Activated CD4-positive, alpha-beta T cell treated with anti-CD3 and anti-CD28 coated beads, Interleukin-2, amount 50 U/mL, for 4 hours (primary cell): Measurements from ENCODE around the gene FRK.
"Not testable (repeated sequence)": the region's sequence is repeated elsewhere in the genome, so short reads cannot be mapped to it uniquely, and the experiment has no call there.

ENCODE experiments used
- DNase-seq, 2 experiments: peaks; one replicate each; pipeline ENCODE4 v3.0.0-alpha.2; 2020

FRK gene

DNA sequence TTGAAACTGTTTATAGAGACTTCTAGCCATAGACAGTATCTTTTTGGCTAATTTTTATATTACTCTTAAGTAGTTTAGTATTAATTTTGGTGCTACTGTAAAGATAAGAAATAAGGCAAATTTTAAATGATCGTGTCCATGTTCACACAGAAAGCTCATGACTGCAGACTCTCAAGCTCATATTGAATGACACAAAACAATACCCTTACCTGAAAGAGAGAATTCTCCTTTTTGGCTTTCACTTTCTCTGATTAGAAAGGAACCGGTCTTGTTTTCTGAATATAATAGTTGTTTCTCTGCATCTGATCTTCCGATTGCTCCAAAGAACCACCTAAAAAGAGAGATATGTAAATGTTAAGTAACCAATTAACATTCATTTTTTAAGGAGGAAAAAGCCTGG, 57.0 kb downstream of the FRK start:
- DNase-seq: no peak

DNA sequence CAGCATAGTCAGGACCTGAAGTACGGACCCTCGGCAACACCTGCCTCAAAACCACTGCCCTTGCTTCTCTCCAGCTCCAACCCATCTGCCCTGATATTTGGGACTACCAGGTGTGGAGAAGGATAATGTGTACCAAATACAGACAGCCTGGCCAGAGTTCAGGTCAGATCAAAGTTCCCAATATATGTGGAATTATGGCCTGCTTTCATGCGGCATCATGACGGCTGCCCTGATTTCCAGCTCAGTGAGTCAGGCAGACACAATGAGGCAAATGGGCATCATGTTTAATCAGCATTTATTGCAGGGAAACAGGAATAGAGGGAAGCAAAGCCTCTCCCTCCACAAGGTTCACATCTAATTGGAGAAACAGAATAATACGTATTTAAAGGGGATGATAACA, 57.9 kb downstream of the FRK start:
- no peak for DNase-seq

DNA sequence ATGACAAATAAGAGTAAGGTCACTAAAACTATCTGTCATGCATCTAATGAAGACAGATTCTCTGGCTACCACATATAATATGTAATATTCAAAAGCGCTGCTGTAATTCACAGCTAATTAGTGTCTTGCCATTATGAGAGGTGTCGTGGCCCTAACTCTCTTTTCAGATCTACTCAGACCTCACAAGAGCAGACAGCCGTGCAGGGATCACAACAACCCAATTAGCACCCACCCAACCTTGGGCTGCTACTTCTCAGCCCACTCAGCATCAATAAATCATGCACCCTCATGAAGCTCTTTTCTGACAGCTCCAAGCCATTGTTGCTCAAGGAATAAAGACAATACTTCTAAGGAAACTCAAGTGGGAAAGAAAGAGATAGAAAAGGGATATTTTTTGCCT, 61.5 kb downstream of the FRK start:
- no peak for DNase-seq

DNA sequence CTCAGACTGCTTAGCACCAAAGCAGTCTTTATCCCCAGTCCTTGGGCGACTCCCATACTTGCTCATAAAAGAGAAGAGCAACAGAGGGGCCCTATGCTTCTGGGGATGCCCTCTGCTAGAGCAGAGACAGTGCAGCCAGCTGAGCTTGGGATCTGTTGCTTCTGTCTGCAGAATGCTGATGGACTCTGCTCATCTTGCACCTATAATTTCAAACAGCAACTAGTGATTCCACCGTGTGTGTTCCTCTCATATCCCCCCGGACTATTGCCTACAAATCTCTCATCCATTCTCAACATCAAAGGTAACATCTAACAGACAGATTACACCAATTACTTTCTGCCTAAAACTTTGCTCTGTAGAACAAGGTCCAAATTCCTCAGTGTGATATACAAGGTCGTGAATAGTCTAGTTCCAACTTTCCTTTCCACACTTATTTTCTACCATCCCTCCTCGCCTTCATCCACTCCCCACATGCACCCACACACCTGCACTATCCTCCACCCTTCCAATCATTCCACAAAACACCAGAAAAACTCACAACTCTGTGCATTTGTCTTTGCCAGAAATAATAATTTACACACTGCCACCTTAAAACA, 62.6 kb downstream of the FRK start:
- no peak for DNase-seq

DNA sequence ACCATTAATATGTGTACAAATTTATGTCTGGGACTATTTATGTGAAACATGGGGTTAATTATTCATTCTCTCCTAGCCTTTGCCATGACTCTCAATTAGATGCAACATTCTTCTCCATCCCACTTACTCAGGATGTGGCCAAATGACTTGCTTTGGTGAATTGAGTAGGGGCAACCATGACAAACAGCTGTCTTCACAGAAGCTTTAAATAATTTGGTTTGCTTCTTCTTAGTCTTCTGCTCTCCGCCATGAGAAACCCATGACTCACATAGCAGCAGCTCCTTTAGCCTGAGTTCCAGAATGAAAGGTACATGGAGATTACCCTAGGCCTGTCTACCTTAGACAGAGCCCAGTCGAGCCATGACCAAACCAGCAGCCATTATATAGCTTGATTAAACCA, 74.7 kb downstream of the FRK start:
- no peak for DNase-seq

DNA sequence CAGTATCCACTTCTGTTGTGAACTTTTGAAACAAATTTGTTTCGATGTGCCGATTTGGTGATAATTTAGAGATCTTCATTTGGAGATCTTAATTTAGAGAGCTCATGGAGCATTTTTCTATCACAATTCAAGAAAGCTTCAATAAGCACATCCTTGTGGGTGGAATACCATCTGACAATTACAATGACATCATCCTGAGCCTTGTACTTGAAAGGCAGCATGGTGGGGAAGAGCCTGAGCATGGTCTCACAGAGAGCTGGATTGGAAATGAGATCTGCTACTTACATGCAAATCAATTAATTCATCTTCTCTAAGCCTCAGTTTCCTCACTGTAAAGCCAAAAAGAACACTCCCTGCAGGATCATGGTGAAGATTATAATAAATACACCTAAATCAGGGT, 75.9 kb downstream of the FRK start:
- no peak for DNase-seq

DNA sequence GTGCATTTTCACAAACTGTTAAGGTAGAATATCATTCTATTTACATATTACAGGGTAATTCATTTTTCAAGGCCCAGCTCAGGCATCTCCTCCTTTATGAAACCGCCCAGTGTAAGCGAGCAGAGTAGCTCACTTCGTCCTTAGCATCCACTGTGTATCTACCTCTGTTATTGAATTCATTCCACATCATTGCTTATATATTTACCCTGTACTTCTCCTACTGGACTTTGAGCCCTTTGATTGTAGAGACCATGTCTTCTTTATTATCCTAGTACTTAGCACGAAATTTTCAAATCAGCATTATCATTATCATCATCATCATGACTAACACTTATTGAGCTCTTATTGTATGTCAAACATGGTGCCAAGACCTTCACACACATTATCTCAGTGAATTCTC, 76.7 kb downstream of the FRK start:
- no peak for DNase-seq

DNA sequence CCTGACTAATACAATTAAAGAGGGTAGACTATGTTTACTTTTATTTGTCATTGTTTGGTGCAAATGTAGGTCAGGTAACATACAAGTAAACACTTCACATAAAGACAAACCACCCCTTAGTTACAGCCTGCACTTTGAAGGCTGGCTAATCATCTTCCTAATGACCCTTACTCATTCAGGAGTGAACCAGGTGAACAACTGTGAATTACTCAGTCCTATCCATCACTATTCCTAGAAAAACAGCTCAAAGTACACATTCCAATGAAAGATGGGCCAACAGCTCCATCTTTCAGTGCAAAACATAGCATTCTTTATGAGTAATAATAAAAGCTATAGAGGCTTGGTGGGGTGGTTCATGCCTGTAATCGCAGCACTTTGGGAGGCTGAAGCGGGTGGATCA, 78.2 kb downstream of the FRK start:
- DNase-seq: no peak

DNA sequence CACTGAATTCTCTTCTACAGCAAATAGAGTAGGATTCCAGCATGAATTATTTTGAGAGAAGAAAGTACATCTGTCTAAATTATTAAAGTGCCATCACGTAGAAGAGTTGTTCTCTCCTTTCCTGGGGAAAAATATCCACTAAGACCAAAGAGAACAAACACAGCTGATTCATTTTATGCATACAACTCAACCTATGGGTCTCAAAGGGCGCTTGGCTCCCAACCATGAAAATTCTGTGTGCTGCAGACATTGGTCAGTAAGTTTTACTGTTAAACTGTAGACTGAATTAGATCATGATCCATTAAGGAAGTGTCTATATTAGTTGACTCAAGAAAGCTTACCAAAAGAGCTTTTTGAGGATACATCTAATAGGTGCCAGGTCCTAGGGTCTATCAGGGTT, 83.5 kb downstream of the FRK start:
- no peak for DNase-seq

DNA sequence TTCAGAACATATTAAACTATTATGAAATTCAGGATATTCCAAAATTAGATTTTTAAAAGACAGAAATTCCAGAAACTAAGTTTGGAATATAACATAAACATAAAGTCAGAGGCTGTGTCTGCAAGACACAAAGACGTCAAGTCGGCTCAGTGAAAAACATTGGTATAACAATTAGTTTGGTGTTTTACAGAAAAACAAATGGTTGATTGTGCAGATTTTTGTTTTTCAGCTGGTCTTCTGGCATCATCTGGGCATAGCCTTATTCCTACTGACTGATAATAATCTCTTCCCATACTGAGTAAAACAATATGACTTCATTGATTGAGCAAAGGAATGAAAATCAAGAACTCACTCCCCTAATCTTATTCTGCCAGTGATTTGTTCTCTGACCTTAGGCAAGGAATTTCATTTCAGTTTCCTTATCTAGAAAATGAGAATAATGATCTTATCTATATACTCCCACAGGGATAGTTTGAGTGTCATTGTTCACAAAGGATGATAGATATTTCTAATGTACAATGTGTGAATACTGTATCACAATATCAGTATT, 84.3 kb downstream of the FRK start:
- no peak for DNase-seq

DNA sequence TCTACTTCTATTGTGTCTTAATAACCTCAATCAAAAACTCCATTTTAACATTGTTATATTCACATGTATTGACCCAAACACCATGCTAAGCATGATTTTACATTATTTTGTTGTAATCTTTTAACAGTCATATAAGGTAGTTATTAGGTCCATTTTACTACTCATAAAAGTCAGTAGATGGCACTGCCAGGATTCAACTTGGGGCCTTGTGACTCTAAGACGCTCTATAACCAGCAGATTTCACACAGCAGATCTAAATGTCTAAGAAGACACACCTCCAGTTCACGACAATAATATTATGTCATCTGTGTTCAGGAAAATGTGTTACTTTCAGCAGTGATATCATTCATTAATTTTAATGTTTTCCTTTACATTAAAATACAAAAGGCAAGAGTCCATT, 88.0 kb downstream of the FRK start:
- no peak for DNase-seq

DNA sequence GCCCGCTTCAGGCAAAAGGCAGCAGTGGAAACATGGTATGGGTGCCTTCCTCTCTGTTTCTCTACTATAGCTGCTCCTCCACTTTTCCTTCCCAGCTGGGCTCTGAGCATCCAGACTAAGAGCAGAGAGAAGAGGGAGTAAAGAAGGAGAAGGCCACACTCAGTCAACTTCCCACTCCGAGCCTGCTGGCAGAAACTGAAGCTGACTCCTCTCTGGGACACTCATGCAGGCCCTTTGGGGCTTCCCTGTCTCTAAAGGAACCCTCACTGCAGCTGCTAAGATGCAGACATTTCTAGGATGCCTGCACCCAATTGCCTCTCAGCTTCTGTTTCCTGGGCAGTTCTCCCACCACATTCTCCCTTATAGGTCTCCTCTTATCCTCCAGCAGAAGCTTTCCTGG, 88.9 kb downstream of the FRK start:
- DNase-seq: no peak

DNA sequence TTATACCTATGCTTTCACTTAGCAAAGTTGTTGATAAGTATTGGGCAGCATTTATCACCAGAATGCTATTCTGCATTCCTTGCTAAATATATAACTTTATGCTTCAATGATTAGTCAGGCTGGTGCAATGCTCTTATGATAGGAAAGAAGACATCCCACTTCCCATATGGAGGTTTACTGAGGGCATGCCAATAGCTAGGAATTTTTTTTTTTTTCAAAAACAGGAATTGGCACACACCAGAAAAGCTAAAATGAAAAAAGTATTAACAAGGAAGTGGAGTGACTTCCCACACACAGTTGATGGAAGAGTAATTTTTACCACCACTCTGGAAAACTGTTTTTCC, 90.8 kb downstream of the FRK start:
- no peak for DNase-seq

DNA sequence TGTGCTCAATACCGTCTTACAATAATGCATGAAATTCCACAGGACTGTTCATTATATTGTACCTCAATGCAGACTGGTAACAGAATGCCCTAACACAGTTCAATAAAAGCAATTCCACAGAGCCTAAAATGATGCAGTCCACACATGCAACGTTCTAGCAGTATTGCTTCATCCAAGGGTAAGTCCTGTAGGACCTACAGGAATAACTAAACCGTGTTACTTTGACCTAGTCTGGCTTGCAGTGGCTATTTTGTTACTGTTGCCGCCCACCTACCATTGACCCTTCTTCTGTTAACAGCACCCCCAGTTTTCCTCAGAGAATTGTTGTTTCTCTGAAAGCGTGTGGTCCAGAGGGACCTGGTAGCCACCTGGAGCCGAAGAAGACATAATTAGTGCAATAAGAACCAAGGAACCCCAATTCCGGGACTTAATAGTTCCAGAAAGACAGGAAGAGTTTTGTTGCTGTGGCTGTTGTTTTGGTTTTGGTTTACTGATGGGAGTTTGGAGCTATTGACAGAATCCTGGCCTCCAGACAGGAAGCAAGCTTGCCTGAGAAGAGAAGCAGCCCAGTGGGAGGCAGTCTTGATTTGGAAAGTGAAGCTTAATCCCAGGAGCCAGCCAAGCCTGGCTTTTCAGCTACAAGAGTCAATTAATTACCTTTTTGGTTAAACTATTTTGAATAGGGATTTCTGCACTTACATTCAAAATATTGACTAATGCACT, 91.3 kb downstream of the FRK start:
- DNase-seq: no peak

DNA sequence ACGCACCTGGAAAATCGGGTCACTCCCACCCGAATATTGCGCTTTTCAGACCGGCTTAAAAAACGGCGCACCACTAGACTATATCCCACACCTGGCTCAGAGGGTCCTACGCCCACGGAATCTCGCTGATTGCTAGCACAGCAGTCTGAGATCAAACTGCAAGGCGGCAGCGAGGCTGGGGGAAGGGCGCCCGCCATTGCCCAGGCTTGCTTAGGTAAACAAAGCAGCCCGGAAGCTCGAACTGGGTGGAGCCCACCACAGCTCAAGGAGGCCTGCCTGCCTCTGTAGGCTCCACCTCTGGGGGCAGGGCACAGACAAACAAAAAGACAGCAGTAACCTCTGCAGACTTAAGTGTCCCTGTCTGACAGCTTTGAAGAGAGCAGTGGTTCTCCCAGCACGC, 100.4 kb downstream of the FRK start:
- not testable (repeated sequence) for DNase-seq

DNA sequence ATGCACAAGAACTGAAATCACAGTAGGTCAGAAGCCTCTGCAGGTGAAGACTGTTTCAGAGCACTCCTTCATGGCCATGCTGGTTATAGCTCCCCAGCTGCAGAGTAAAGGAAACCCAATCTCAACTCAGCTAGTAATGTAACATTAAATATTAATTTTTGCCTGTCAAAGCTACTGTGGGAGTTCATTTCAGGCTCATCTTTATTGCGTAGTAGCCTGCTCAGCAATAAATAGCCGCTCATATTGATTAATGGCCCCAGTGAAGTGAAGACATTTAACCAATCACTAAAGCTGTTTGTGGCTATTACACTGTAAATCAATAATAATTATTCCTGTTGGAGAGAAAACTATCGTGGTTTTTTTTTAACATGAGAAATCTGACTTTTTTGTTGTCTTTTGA, 101.7 kb downstream of the FRK start:
- no peak for DNase-seq

DNA sequence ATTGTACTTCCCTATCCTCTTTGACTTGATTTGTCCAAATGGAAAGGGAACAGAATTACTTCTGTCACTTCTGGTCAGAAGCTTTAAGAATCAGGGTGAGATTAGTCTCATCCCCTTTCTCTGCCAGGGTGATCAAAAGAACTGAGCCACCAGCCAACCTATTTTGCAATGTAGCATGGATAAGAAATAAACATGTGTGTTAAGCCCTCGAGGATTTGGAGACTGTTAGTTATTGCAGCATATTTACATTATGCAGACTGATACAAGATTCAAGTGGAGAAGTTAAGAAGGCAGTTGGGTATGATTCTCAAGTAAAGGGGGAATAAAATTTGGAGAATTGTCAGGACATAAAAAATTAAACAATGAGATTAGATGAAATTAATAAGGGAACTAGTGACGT, 106.0 kb downstream of the FRK start:
- DNase-seq: no peak

DNA sequence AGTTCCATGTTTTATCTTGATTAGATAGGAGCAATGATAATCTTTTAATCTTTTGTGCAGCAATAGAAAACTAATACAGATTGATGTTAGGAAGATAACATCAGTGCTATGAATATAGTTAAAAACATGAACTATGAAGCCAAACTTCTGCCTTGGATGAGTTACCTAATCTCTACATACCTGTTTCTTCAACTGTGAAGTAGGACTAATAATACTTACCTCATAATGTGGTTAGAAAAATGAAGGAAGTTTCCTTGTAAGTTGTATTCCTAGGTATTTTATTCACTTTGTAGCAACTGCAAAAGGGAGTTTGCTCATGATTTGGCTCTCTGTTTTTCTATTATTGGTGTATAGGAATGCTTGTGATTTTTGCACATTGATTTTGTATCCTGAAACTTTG, 111.9 kb downstream of the FRK start:
- no peak for DNase-seq

DNA sequence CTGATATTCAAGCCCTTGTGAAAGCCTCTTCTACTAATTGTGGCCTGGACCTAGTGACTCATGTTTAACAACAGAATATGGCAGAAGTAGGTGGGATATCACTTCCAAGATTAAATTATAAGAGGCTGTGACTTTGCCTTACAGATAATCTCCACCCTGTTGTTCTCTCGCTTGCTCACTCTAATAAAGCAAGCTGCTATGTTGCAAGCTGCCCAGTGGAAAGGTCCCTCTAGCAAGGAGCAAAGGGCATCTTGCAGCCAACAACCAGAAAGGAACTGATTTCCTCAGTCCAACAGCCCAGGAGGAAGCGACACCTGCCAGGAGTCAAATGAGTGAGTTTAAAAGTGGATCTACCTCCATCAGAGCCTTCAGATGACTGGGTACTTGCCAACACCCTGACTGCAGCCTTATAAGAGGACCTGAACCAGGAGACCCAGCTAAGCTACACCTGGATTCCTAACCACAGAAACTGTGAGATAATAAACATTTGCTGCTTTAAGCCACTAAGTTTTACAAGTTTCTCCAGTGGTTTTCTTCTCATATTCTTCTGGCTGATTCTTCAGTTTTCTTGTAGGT, 112.6 kb downstream of the FRK start:
- no peak for DNase-seq

DNA sequence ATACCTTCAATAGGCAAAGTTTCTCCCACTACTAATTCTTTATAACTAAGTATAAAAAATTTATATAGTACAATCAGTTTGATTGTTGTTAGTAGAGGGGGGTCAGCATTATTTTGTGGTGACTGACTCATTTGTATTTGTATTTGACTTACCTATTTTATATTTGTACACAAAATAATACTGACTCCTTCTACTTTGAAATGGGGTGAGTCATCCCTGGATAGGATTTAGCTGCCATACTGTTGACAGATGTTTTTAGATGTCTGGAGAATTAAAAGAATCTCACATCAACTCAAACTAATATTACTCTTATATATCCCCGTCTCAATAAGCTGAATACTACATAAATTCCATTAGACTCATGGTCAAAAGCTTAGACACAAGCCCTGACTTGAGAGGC, 114.9 kb downstream of the FRK start:
- no peak for DNase-seq

DNA sequence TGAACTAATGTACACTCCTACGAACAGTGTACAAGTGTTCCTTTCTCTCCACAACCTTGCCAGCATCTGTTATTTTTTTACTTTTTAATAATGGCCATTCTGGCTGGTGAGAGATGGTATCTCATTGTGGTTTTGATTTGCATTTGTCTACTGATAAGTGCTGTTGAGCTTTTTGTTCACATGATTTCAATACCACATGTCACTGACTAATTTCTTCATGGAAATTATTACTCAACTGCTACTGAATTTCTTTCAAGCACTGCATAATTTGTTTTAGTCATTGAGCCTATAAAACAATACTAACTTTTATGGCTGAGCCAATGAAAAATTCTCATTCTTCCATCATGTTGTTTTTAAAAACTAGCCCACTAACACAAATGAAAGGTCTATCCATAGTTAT, 115.4 kb downstream of the FRK start:
- DNase-seq: no peak

DNA sequence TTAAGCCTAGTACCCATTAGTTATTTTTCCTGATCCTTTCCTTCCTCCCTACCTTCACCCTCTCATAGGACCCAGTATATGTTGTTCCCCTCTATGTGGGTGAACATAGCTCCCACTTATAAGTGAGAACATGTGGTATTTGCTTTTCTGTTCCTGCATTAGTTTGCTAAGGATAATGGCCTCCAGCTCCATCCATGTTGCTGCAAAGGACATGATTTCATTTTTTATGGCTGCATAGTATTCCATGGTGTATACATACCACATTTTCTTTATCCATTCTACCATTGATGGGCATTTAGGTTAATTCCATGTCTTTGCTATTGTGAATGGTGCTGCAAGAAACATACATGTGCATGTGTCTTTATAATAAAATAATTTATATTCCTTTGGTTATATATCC, 115.9 kb downstream of the FRK start:
- not testable (repeated sequence) for DNase-seq

DNA sequence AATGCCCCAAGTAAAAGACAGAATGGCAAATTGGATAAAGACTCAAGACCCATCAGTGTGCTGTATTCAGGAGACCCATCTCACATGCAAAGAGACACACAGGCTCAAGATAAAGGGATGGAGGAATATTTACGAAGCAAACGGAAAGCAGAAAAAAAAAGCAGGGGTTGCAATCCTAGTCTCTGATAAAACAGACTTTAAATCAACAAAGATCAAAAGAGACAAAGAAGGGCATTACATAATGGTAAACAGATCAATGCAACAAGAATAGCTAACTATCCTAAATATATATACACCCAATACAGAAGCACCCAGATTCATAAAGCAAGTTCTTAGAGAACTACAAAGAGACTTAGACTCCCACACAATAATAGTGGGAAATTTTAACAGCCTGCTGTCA, 123.2 kb downstream of the FRK start:
- DNase-seq: not testable (repeated sequence)

DNA sequence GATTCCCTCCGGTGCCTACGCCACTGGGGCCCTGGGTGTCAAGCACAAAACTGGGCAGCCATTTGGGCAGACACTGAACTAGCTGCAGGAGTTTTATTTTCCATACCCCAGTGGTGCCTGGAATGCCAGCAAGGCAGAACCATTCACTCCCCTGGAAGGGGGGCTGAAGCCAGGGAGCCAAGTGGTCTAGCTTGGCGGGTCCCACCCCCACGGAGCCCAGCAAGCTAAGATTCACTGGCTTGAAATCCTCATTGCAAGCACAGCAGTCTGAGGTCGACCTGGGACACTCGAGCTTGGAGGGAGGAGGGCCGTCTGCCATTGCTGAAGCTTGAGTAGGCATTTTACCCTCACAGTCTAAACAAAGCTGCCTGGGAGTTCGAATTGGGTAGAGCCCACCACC, 125.3 kb downstream of the FRK start:
- DNase-seq: no peak

DNA sequence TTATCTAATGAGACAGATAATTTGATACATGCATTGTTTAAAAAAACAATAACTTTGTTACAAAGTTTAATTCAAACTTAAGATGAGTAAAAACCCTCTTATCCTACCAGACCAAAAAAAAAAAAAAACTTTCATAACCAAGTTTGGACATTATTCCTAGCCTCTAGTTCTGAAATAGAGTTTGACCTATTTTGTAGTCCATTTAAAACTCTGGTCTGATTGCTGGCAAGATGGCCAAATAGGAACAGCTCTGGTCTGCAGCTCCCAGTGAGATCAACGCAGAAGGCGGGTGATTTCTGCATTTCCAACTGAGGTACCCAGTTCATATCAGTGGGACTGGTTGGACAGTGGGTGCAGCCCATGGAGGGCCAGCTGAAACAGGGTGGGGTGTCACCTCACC, 125.9 kb downstream of the FRK start:
- DNase-seq: no peak
